DOHH2 (cell line): ENCODE results near the gene SPTAN1.

Experiments
- H3F3A ChIP-seq: fragments of 200-600 bp; sonication (generic), shearing (Covaris generic); 2 replicates; pipeline ENCODE4 v1.6.0; 2016; ENCODE audit warnings: antibody characterized with exemption, mild to moderate bottlenecking; ENCODE audit not compliant: control insufficient read depth, insufficient read depth
- H3K27ac ChIP-seq: fragments of 200-600 bp; sonication (generic); 2 replicates; pipeline ENCODE4 v1.5.1; 2014; ENCODE audit warnings: low read depth, mild to moderate bottlenecking, low read length, moderate library complexity
- H3K27me3 ChIP-seq: fragments of 200-600 bp; sonication (generic); 2 replicates; pipeline ENCODE4 v1.6.1; 2014; ENCODE audit warnings: mild to moderate bottlenecking, low read length, mixed read lengths; ENCODE audit not compliant: control insufficient read depth
- H3K36me3 ChIP-seq: fragments of 200-600 bp; sonication (generic); 2 replicates; pipeline ENCODE4 v1.6.1; 2014; ENCODE audit warnings: mild to moderate bottlenecking, low read length, moderate library complexity, mixed read lengths; ENCODE audit not compliant: control insufficient read depth
- H3K4me1 ChIP-seq: fragments of 200-600 bp; sonication (generic); 2 replicates; pipeline ENCODE4 v1.6.1; 2014; ENCODE audit warnings: mild to moderate bottlenecking, low read length, mixed read lengths; ENCODE audit not compliant: control insufficient read depth
- H3K4me2 ChIP-seq: fragments of 200-600 bp; sonication (generic); 2 replicates; pipeline ENCODE4 v1.6.0; 2014; ENCODE audit warnings: mild to moderate bottlenecking, low read length, moderate library complexity
- H3K4me3 ChIP-seq: fragments of 200-600 bp; sonication (generic); 2 replicates; pipeline ENCODE4 v1.5.1; 2014; ENCODE audit warnings: mild to moderate bottlenecking, low read length, mixed read lengths
- H3K79me2 ChIP-seq: fragments of 200-600 bp; sonication (generic); 2 replicates; pipeline ENCODE4 v1.6.1; 2014; ENCODE audit warnings: mild to moderate bottlenecking, low read length, mixed read lengths; ENCODE audit not compliant: control insufficient read depth
- H3K9me2 ChIP-seq: fragments of 200-600 bp; sonication (generic); replicated peaks from 2 replicates; pipeline ENCODE4 v1.6.1; 2014; ENCODE audit warnings: mild to moderate bottlenecking, low read length, mixed read lengths; ENCODE audit not compliant: control insufficient read depth
- H3K9me3 ChIP-seq: fragments of 200-600 bp; sonication (generic); 2 replicates; pipeline ENCODE4 v1.6.1; 2014; ENCODE audit warnings: antibody characterized with exemption, low read length, mixed read lengths; ENCODE audit not compliant: control insufficient read depth, insufficient read depth
- H4K20me1 ChIP-seq: fragments of 200-600 bp; sonication (generic); 2 replicates; pipeline ENCODE4 v1.6.0; 2014; ENCODE audit warnings: low read depth, mild to moderate bottlenecking, antibody characterized with exemption, low read length, moderate library complexity; ENCODE audit not compliant: control insufficient read depth, insufficient read depth
- CTCF ChIP-seq: fragments of 200-600 bp; sonication (generic); IDR thresholded peaks from one replicate; pipeline ENCODE4 v1.5.1; 2014; ENCODE audit warnings: antibody characterized with exemption, mild to moderate bottlenecking, low read depth, low read length; ENCODE audit not compliant: poor library complexity, severe bottlenecking
- EZH2phosphoT487 ChIP-seq: fragments of 200-600 bp; sonication (generic); IDR thresholded peaks from 2 replicates; pipeline ENCODE4 v1.6.1; 2017; ENCODE audit warnings: borderline replicate concordance, mild to moderate bottlenecking, antibody characterized with exemption, low read length, moderate library complexity, mixed read lengths

Gene SPTAN1

DNA sequence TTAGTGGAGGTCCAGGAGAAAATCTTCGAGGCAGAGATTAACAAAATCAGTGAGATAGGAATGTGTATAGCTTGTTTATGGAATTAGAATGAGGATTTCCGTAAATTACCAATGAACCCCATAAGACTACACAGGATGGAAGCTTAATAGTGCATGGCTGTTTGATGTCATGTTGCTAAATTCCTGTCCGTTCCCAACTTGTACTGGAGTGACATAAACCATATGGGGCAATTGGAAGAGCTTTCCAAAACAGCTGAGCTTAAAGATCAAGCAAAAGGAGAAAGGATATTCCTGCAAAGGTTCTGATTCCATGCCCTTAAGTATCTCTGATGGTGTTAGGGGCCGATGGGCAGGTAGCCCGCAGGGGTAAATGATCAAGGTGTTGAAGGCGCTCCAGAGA, 30.4 kb upstream of the SPTAN1 start:
- Histone ChIP-seq H3K4me1 (no peaks in the 10 kb centered on the region), H3F3A (no peaks in the 10 kb centered on the region), H3K27me3 (no peaks in the 10 kb centered on the region), H3K79me2 (no peaks in the 10 kb centered on the region), H3K9me2 (no peaks in the 10 kb centered on the region), H4K20me1 (no peaks in the 10 kb centered on the region), H3K36me3 (peaks cover 59% of the 10 kb centered on the region), H3K27ac (no peak overlapping the region), H3K9me3 (no peaks in the 10 kb centered on the region), H3K4me3 (no peak overlapping the region), H3K4me2 (no peak overlapping the region)
- TF ChIP-seq CTCF (no peak), EZH2phosphoT487 (no peak)

DNA sequence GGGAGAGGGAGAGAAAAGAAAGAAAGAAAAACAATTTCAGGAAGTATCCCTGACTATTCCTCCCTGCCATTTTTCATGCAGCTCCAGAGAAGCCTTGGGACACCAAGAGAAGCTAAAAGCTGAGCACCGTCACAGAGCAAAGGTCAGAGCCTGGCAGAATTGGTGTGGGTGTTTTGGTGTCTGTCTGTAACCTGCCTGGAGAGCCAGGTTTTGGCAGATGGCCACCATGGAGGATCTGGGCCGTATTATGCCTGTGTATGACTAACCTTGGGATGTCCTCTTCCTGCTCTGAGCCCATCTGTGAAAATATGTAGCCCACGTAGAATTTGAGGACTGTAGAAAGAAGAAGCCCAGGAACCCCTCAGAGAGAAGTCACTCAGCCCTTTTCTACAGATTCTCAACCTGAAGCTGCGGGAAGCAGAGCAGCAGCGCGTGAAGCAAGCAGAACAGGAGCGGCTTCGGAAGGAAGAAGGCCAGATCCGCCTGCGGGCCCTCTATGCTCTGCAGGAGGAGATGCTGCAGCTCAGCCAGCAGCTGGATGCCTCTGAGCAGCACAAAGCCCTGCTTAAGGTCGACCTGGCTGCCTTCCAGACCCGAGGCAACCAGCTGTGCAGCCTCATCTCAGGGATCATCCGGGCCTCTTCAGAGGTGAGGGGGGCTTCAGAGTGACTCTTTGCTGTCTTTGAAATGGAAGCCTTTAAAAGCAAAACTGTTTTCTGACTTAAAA, 29.0 kb upstream of the SPTAN1 start:
- Histone ChIP-seq H3K4me2 (no peak overlapping the region), H3K9me3 (no peaks in the 10 kb centered on the region), H3K9me2 (no peaks in the 10 kb centered on the region), H3K4me3 (no peak overlapping the region), H4K20me1 (no peaks in the 10 kb centered on the region), H3K79me2 (no peaks in the 10 kb centered on the region), H3K36me3 (peaks cover 51% of the 10 kb centered on the region), H3K27me3 (no peaks in the 10 kb centered on the region), H3K4me1 (no peaks in the 10 kb centered on the region), H3K27ac (no peak overlapping the region), H3F3A (no peaks in the 10 kb centered on the region)
- TF ChIP-seq EZH2phosphoT487 (no peak), CTCF (no peak)

DNA sequence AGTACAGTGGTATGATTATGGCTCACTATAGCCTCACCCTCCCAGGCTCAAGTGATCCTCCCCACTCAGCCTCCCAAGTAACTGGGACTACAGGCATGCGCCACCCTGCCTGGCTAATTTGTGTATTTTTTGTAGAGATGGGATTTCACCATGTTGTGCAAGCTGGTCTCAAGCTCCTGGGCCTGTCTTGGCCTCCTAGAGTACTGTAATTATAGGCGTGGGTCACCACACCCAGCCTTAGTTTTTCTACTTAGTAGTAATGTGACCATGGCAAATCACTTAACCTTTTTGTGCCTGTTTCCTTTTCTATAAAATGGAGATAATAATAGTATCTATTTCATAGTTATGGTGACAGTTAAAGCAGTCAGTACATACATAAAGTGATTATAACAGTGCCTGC, 25.7 kb upstream of the SPTAN1 start:
- H4K20me1 ChIP-seq, result no peaks in the 10 kb centered on the region
- H3F3A ChIP-seq, result no peaks in the 10 kb centered on the region
- TF ChIP-seq CTCF (no peak), EZH2phosphoT487 (no peak)

More for the DNA sequence above, 25.7 kb upstream of the SPTAN1 start:
- no peaks in the 10 kb centered on the region for H3K79me2 ChIP-seq
- no peak overlapping the region for H3K4me2 ChIP-seq
- peaks cover 61% of the 10 kb centered on the region for H3K36me3 ChIP-seq
- no peak overlapping the region for H3K27ac ChIP-seq
- H3K4me1 ChIP-seq, result no peaks in the 10 kb centered on the region
- H3K4me3 ChIP-seq, result no peak overlapping the region
- H3K9me3 ChIP-seq, result no peaks in the 10 kb centered on the region
- H3K27me3 ChIP-seq, result no peaks in the 10 kb centered on the region
- no peaks in the 10 kb centered on the region for H3K9me2 ChIP-seq
